ENCODE results near the gene POLR2L.

POLR2L gene

GRCh38 chr11:824942-825341, 17.4 kb downstream of the POLR2L start:
- no peak for DNase-seq

GRCh38 chr11:824292-824880, 17.9 kb downstream of the POLR2L start:
- no peak for DNase-seq

- no peak for DNase-seq
These were observed 18.7 kb downstream of the POLR2L start for GRCh38 chr11:823441-824291.

GRCh38 chr11:821512-822371, 20.6 kb downstream of the POLR2L start:
- no peak for DNase-seq

GRCh38 chr11:820655-821511, 21.4 kb downstream of the POLR2L start:
- no peak for DNase-seq

- DNase-seq, result peak; percentile 94
These were observed 22.2 kb downstream of the POLR2L start for GRCh38 chr11:819943-820649.

- DNase-seq, result peak; percentile 87
These were observed 23.0 kb downstream of the POLR2L start for GRCh38 chr11:819129-819931.

GRCh38 chr11:818396-819128, 23.8 kb downstream of the POLR2L start, which contains the start of gene PNPLA2:
Gene PNPLA2 (plus strand): TSS chr11:818914. CDS start chr11:819719, 805 bp downstream.
- DNase-seq, result no peak

GRCh38 chr11:816433-816779, 25.9 kb downstream of the POLR2L start:
- DNase-seq, result no peak

GRCh38 chr11:815675-816432, 26.5 kb downstream of the POLR2L start:
- no peak for DNase-seq

GRCh38 chr11:813456-814096, 28.8 kb downstream of the POLR2L start:
- no peak for DNase-seq

- no peak for DNase-seq
These were observed 29.3 kb downstream of the POLR2L start for GRCh38 chr11:813072-813455.

- no peak for DNase-seq
These were observed 29.9 kb downstream of the POLR2L start for GRCh38 chr11:812390-812789.

GRCh38 chr11:811446-812245, 30.7 kb downstream of the POLR2L start:
- no peak for DNase-seq

- no peak for DNase-seq
These were observed 32.2 kb downstream of the POLR2L start for GRCh38 chr11:810040-810567.

GRCh38 chr11:809287-810039, 32.9 kb downstream of the POLR2L start, which contains the start of gene RPLP2:
Gene RPLP2 (plus strand): TSS chr11:809967. CDS start chr11:810235, 268 bp downstream.
- DNase-seq, result peak; percentile 96
